ENCODE results near the gene HARS1. TPM values are rescaled to one million over a fixed set of nuclear protein-coding genes. Genes with fewer than 3 reads are reported as not detected.
A peak's percentile ranks its signal among the peaks of the same experiment; 100 is the strongest.
"Not testable (repeated sequence)": the region's sequence is repeated elsewhere in the genome, so short reads cannot be mapped to it uniquely, and the experiment has no call there.

Gene HARS1
- total RNA-seq, 1 donor from 2014 or later: 75.0 TPM

GRCh38 chr5:140711794-140712193 is 20.6 kb upstream of the HARS1 start:
- Mint-ChIP-seq H3K4me3 (ENCODE audit: unreplicated experiment) (no peak overlapping the region), H3K4me1 (ENCODE audit: unreplicated experiment) (peaks cover 6% of the 10 kb centered on the region), H3K27me3 (ENCODE audit: unreplicated experiment) (peaks cover 10% of the 10 kb centered on the region), H3K27ac (ENCODE audit: unreplicated experiment) (no peak overlapping the region), H3K9me3 (ENCODE audit: unreplicated experiment) (no peaks in the 10 kb centered on the region), H3K36me3 (ENCODE audit: low read depth, unreplicated experiment) (peaks cover 5% of the 10 kb centered on the region)
- no peak for DNase-seq (ENCODE audit: low spot score)
- TF ChIP-seq CTCF (IDR thresholded peaks at IDR 0.05; ENCODE audit: unreplicated experiment): no peak

- H3K36me3 Mint-ChIP-seq (ENCODE audit: low read depth, unreplicated experiment): peaks cover 11% of the 10 kb centered on the region
- peaks cover 10% of the 10 kb centered on the region for H3K27me3 Mint-ChIP-seq (ENCODE audit: unreplicated experiment)
- peak overlapping the region; percentile 87 for H3K27ac Mint-ChIP-seq (ENCODE audit: unreplicated experiment)
- peaks cover 6% of the 10 kb centered on the region for H3K4me1 Mint-ChIP-seq (ENCODE audit: unreplicated experiment)
- peak; percentile 77 for DNase-seq (ENCODE audit: low spot score)
- H3K4me3 Mint-ChIP-seq (ENCODE audit: unreplicated experiment): peak overlapping the region; percentile 93
- TF ChIP-seq CTCF (IDR thresholded peaks at IDR 0.05; ENCODE audit: unreplicated experiment): no peak
- no peaks in the 10 kb centered on the region for H3K9me3 Mint-ChIP-seq (ENCODE audit: unreplicated experiment)
Measured at GRCh38 chr5:140710899-140711552, 19.9 kb upstream of the HARS1 start.

- H3K4me1 Mint-ChIP-seq (ENCODE audit: unreplicated experiment); H3K27me3 Mint-ChIP-seq (ENCODE audit: unreplicated experiment); H3K27ac Mint-ChIP-seq (ENCODE audit: unreplicated experiment); H3K9me3 Mint-ChIP-seq (ENCODE audit: unreplicated experiment); H3K4me3 Mint-ChIP-seq (ENCODE audit: unreplicated experiment); DNase-seq (ENCODE audit: low spot score): not testable (repeated sequence)
- H3K36me3 Mint-ChIP-seq (ENCODE audit: low read depth, unreplicated experiment): peaks cover 27% of the 10 kb centered on the region
Measured at GRCh38 chr5:140708787-140709186, 17.6 kb upstream of the HARS1 start.

GRCh38 chr5:140707812-140708211 is 16.6 kb upstream of the HARS1 start:
- no peak overlapping the region for H3K4me3 Mint-ChIP-seq (ENCODE audit: unreplicated experiment)
- DNase-seq (ENCODE audit: low spot score): no peak
- H3K4me1 Mint-ChIP-seq (ENCODE audit: unreplicated experiment): peaks cover 6% of the 10 kb centered on the region
- peaks cover 32% of the 10 kb centered on the region for H3K36me3 Mint-ChIP-seq (ENCODE audit: low read depth, unreplicated experiment)
- no peaks in the 10 kb centered on the region for H3K9me3 Mint-ChIP-seq (ENCODE audit: unreplicated experiment)
- TF ChIP-seq CTCF (IDR thresholded peaks at IDR 0.05; ENCODE audit: unreplicated experiment): no peak
- peaks cover 12% of the 10 kb centered on the region for H3K27me3 Mint-ChIP-seq (ENCODE audit: unreplicated experiment)
- no peak overlapping the region for H3K27ac Mint-ChIP-seq (ENCODE audit: unreplicated experiment)

GRCh38 chr5:140700177-140701144 is 9.3 kb upstream of the HARS1 start, which contains the start of gene ZMAT2:
ZMAT2 (plus strand) TSS chr5:140700447; CDS start chr5:140700461, 14 bp downstream.
- H3K4me3 Mint-ChIP-seq (ENCODE audit: unreplicated experiment): peak within 1 kb of the TSS; percentile 96
- TF ChIP-seq CTCF (IDR thresholded peaks at IDR 0.05; ENCODE audit: unreplicated experiment): no peak

More at GRCh38 chr5:140700177-140701144, 9.3 kb upstream of the HARS1 start, which contains the start of gene ZMAT2:
- peaks cover 11% of the 10 kb centered on the region for H3K4me1 Mint-ChIP-seq (ENCODE audit: unreplicated experiment)
- no peaks in the 10 kb centered on the region for H3K9me3 Mint-ChIP-seq (ENCODE audit: unreplicated experiment)
- DNase-seq (ENCODE audit: low spot score): peak; percentile 83
- peaks cover 59% of the 10 kb centered on the region for H3K36me3 Mint-ChIP-seq (ENCODE audit: low read depth, unreplicated experiment)
- peak within 1 kb of the TSS; percentile 71 for H3K27ac Mint-ChIP-seq (ENCODE audit: unreplicated experiment)
- peaks cover 11% of the 10 kb centered on the region for H3K27me3 Mint-ChIP-seq (ENCODE audit: unreplicated experiment)
